Effector CD4-positive, alpha-beta T cell (primary cell): ENCODE measurements around the gene CAGE1.

Experiments
- DNase-seq: peaks from one replicate; pipeline ENCODE4 v3.0.0-alpha.2; 2020
- total RNA-seq: gene quantifications from one replicate; lab custom pipeline; 2026; lab: John Stamatoyannopoulos, UW

Gene CAGE1
- 6.8 reads per million, percentile 25 among the genes with 10 or more reads in this experiment for total RNA-seq

DNA sequence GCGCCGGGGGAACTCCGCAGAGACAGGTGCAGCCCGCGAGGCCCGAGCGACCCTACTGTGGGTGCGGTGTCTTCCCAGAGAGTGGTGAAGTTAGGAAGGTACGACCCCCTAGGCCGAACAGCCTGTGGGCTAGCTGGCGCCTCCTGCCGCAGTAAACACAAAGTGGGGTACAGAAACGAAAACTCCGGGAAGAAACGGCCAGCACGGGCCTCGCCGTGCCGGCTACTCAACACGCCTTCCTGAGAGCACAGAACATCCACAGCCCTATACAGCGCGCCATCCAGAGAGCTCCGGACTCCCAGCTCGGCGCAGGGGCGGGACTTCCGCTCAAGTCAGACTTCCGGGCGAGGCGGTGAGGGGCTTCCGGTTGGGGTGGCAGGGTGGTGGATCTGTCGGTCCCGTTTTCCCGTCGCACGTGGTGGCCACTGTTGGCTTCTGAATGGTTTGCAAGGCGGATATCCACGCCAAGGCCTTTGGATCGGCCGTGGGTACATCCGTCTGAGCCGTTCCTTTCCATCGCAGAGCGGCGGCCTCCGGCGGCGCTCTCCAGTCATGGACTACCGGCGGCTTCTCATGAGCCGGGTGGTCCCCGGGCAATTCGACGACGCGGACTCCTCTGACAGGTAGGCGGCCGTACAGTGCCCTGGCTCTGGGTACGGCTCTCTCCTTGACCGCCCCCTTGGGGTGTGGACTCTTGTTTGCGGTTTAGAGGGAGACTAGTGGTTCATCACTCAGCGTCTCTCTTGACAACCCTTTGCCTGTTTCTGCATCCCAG lies at the start of gene CAGE1, which contains the start of gene RIOK1:
Gene CAGE1 (minus strand): TSS at position 292 of the 775 bp plus-strand sequence. CDS start 2,569 bp downstream, outside the sequence.
Gene RIOK1 (plus strand): TSS at position 358 of the 775 bp plus-strand sequence. CDS start 195 bp downstream, at position 553.
- peak; percentile 92 for DNase-seq

DNA sequence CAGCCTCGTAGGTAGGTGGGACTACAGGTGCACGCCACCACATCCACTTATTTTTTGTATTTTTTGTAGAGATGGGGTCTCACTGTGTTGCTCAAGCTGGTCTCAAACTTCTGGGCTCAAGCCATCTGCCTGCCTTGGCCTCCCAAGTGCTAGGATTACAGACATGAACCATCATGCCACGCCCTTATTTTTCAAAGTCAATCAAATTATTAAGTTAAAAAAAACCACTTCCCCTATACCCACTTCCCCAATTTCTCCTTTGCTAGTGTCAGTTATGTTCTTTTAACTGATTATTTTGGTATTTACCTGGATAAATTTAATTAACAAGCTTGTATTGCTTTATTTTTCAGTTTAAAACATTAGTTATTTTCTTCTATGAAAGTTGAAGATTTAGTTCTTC lies 49.7 kb upstream of the CAGE1 start:
- no peak for DNase-seq

DNA sequence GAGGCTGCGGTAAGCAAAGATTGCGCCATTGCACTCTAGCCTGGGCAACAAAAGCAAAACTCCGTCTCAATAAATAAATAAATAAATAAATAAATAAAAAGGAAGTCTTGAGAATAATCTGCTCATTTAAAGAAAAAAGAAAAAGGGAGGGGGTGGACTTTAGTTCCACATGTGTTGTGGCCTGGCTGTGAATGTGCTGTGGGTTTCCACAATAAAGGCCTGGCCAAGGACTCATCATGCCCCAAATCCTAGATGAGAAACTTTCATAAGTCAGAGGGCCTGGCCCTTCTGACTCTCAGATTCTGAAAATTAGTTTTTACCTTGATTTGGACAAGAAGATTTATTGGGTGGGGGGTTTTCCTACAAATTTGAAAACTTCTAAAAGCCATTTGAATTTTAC lies 48.5 kb upstream of the CAGE1 start:
- no peak for DNase-seq

DNA sequence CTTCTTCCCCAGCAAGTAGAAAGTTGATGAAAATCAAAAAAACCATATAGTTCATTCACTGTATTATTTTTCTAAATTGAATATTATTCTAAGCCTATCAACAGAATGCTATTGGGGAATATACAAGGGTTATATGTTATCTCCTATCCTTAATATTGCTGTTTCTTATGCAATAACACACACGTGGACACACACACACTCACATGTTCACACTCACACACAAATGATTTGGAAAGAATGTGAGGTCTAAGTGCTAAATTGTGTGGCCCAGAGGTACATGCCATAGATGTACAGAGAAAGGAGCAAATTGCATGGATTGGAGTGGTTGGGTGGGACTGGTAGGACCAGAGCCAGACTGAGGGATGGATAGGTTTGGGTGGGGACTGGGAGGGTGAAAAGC lies 45.1 kb upstream of the CAGE1 start:
- DNase-seq: no peak

DNA sequence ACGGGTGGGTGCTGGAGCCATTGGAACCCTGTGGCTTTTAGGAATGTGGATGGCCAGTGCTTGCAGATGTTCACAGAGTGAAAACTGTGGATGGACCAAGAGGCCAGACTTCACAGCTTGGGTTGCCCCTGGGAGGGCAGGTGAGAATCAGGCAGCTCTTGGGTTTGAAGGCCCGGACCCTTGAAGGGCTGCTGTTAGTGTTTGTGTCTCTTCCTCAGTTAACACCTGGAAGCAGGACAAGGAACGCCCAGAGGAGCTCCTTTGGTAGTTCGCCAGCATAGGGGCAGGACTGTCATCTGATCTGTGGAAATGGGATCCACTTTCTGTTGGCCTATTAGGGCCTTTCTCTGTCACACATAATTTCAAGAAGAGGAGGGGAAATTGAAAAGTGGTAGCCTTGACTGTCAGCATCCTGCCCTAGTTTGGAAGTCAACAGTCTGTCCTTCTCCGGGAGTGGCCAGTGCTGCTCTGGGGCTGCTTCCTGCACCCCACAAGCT lies 43.6 kb upstream of the CAGE1 start:
- no peak for DNase-seq

DNA sequence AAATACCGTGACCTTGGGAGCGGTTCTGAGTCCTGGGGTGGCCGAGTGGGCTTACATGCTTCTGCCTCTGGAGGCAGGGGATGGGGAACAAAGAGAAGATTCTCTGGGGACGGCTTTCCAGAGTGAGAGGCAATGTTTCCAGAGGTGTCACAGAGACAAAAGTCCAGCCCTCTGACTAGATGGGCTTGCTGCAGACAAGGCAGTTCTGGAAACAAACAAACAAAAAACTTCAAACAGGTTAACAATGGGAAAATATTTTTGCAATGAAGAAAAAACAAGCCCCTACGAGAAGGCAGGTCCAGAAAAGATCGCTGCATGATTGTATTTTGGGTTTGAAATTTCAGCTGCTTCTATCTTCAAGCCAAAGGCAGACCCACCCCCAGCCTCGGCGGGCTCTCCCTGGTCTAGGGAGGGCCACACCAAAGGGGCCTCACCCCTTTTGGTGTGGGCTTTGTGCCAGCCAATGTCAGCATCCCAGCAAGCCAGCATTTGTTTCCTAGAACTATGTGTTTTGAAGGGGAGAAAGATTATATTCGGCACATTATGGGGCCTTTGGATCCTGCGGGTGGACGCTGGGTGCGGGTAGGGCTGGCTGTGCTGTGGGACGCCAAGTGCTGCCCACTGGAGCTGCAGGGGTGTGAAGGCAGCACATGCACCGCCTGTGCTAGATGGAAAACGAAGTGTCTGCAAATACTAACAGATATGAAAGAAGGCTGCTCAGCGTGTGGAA lies 43.0 kb upstream of the CAGE1 start:
- no peak for DNase-seq

DNA sequence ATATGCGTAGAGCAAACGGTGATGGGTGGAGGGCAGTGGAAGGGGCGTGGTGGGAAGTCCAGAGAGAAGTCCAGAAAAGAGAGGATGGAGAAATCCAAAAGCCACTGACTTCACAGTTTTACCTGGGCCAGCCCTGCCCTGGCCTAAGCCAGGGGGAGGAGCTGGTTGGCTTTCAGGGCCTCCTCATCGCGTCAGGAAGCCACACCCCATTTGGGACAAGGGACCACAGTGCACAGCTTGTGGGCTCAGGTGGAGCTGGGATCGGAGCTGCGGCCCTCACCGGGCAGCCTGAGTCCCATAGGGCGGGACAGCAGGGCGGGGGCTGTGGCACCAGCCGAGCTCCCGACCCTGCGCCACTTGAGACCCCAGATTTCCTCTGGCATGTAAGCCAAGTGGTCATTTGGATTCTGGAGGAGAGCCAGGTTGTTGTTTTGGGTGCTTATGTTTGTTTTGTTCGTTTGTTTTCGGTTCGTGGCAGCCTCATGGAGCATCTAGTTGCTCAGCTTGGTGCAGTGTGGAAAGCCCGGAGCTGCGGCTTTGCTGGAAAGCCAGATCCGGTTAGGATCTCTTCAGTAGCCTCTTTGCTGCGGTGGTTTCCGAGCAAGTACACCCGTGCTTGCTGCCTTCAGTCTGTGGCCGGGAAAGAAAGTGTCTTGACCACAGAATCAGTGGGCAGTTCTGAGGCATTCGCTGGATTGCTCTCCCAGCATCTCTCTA lies 42.3 kb upstream of the CAGE1 start:
- no peak for DNase-seq

DNA sequence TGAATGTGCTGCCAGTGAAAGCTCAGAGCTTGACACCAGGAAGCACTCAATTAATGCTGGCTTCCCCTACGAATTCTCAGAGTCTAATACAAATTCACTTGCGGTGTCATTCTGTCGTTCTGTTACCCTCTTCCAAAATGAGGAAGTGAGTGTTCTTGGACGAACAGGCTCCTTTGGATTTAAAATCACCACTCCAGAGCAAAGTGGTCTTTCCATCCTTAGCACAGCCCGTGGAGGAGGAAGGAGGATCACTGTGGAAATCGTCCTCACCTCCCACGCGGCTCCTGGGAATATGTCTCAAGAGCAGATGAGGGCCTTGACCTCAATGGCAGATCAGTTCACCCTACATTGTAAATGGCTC lies 41.8 kb upstream of the CAGE1 start:
- no peak for DNase-seq

DNA sequence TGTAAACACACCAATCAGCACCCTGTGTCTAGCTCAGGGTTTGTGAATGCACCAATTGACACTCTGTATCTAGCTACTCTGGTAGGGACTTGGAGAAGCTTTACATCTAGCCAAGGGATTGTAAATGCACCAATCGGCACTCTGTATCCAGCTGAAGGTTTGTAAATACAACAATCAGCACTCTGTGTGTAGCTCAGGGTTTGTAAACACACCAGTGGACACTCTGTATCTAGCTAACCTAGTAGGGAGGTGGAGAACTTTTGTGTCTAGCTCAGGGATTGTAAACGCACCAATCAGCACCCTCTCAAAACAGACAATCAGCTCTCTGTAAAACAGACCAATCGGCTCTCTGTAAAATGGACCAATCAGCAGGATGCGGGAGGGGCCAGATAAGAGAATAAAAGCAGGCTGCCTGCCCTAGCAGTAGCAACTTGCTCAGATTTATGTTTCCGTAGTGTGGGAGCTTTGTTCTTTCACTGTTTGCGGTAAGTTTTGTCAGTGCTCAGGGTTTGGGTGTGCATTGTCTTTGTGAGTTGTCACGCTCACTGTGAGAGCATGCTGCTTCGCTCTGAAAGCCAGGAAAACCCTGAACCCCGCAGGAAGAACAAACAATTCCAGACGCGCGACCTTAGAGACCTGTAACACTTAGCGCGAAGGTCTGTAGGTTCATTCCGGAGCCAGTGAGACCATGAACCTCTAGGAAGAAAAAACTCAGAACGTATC lies 37.1 kb upstream of the CAGE1 start:
- no peak for DNase-seq

DNA sequence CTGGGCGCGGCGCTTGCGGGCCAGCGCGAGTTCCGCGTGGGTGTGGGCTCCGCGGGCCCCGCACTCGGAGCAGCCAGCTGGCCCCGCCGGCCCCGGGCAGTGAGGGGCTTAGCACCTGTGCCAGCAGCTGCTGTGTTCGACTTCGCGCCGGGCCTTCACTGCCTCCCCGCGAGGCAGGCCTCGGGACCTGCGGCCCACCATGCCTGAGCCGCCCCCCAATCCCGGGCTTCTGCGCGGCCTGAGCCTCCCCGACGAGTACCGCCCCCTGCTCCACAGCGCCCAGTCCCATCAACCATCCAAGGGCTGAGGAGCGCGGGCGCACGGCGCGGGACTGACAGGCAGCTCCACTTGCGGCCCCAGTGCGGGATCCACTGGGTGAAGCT lies 36.3 kb upstream of the CAGE1 start:
- DNase-seq: no peak

DNA sequence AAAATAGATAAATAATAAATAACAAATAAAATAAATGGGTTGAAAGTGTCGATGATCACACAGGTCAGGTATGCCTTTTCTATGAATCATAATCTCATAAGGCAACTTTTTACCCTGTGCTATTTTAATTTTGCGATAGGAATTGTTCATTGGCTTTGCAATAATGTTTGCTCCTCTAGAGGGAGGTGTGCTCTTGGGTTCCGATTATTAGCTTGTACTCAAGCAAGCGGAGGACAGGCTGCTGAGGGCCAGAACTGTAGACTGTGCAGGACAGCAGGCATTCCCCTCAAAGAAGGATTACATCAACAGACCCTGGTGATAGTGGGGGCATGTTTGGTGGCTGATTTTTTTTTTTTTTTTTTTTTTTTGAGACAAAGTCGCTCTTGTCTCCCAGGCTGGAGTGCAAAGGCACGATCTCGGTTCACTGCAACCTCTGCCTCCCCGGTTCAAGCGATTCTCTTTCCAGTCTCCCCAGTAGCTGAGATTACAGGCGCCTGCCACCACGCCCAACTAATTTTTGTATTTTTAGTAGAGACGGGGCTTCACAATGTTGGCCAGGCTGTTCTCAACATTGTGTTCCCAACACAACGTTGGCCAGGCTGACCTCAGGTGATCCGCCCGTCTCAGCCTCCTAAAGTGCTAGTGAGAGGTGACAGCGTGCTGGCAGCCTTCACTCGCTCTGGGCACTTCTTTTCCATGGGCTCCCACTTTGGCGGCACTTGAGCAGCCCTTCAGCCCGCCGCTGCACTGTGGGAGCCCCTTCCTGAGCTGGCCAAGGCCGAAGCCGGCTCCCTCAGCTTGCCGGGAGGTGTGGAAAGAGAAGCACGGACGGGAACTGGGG lies 35.6 kb upstream of the CAGE1 start:
- no peak for DNase-seq

DNA sequence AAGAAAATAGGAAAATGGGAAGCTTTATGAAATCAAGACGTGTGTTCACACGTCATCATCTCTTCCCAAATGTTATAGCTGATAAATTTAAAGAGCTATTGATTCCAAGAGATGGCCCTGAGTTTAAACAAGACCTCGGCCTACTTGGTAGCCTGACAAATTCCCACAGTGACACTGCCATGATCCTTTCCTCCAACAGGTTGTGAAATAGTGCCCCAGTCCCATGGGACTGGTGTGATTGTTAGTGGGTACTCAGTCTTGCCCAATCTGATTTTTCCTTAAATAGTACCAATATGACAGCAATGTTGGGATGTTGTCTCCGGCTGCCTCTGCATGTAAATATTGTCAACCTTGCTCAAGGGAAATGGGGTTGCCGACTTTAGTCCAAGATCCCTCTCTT lies 34.5 kb upstream of the CAGE1 start:
- no peak for DNase-seq

DNA sequence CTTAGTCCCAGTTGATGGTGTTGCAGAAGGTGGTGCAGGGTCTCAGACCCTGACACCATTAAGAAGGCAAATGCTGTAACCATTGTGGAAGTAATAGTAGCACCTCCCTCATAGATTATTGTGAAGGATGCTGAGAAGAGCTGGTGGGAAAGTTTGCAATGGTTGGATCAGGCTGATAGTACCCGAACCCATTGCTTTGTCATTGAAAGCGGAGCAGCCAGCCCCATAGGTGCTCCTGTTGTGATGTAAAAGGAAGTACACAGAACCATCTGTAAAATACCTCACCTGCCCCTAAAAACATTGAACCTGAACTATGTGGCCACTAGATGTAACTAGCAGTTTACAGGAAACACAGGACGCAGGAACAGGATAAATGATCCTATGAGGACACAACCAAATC lies 31.5 kb upstream of the CAGE1 start:
- no peak for DNase-seq

DNA sequence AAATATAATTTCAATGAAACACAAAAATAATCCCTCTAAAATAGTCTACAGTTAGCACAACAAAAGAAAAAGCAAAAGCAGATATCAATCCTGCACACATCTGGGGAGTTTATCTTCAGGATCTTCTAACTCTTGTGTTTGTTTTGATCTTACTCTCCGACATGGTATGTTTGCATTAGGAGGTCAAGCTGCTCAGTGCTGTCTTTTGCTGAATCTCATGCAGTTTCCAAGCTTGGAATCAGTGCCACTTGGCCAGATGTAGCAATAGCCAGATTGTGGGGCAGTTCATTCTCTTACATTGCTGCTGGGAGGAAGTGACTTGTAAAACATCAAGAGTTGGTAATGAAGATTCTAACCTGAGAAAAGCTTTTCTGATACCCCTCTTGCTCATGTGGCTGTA lies 29.5 kb upstream of the CAGE1 start:
- DNase-seq: no peak

DNA sequence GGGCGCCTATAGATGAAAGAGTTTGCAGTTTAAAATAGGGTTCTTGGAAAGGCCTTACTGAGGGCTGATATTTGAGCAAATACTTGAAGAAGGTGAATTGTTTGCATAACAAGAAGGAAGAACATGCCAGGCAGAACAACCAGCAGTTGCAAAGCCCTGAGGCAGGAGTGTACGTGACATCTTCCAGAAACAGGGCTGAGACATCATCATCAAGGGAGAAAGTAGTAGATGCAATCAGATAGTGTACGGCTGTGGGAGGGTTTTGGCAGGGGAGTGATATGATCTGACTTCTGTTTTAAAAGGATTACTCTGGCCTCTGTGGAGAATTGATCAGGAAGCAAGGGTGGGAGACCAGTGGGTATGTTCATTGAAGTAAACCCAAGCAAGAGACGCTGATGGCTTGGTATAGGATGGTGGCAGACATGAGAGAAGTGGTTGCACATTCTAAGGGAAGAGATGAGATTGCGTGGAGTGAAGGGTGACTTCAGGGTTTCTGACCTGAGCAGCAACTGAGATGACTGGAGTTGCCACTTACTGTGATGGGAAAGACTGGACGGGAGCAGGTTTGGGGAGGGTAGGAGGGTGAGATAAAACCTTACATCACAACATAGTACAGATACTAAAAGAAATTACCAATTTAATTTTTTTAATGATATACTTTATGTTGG lies 28.8 kb upstream of the CAGE1 start:
- no peak for DNase-seq

DNA sequence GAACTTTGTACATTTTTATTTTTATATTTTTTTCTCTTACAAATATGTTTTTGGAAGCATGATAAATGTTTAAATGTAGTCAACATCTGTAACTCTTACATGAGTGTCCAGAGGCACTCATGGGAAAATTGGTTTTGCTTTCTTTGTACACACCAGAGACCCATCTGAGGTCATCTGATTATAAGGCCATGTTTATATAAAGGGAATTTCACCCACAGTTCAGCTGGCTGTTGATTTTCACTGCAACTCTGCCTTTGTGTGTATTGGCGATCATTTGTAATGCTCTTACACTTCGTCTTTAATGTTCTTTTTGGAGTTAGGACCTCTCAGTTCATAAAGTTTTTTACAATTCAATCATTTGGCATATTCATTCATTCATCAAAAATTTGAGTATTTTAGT lies 28.1 kb upstream of the CAGE1 start:
- no peak for DNase-seq

DNA sequence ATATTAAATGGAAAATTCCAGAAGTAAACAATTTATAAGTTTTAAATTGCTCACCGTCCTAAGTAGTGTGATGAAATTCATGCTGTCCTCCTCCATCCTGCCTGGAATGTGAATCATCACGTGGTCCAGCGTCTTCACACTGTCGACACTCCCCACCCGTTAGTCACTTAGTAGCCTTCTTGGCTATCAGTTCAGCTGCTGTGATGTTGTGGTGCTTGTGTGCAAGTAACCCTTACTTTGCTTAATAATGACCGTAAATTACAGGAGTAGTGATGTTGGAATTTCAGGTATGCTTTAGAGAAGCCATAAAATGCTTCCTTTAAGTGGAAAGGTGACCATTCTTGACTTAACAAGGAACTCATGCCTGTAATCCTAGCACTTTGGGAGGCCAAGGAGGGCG lies 25.3 kb upstream of the CAGE1 start:
- no peak for DNase-seq

DNA sequence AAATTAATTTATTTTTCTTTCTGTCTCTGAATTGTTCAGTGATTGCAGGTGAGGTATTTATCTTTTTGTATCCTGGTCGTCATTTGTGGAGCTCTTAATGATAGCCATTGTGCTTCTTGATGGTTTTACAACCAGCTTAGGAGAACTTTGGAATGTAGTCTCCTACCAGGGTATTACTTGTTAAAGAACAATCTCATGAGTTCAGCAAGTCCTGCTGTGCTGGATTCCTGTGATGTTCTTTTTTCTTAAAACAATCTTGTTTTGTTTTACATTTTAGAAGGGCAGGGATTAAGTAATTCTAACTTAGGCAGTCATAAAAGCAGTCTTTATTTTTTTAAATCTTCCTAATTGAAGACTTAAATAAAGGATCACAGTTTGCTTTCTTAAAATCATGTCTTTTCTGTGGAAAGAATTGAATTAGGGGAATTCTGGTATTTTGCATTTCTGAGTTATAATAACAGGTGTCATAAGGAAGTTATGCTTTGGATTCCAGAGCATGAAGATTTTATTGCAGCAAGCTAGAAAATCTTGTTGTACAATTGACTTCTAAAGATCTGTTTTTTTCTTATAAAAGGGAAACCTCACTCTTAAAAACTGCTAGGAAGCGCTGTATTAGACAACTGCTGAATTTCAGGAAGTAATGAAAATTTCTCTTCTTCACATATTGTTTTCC lies 23.7 kb upstream of the CAGE1 start:
- DNase-seq: no peak

DNA sequence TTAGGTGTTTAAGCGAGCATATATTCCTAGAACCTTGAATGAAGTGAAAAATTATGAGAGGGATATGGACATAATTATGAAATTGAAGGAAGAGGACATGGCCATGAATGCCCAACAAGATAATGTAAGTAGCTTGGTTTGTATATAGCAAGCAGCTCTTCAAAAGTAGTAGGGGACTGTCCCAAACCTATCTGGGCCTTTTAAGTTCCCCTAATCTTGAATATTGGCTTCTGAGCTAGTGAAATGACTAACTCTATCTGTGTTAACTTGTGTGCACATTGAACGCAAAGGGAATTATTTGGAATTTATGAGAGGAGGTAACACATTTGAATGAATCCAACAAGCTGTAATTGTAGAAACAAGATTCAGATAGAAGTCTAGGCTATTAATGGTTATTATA lies 21.8 kb upstream of the CAGE1 start:
- DNase-seq: no peak

DNA sequence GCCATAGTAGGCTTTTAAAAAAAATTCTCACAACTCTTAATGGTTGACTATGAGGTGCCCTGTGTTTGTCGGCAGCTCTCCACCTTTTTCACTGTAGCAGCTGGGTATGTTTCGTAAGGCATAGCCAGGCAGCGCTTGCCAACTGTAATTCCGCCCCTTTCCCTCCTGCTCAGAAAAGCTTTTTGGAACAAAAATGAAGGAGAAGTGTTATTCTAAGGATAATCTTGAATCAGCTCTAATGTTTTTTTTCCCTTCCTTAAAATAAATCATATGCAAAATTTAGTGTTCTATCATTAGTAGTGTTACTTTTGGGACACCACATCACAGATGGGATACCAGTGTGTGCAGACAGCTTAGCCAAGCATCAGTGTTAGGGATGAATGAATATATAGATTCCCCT lies 21.3 kb upstream of the CAGE1 start:
- no peak for DNase-seq

DNA sequence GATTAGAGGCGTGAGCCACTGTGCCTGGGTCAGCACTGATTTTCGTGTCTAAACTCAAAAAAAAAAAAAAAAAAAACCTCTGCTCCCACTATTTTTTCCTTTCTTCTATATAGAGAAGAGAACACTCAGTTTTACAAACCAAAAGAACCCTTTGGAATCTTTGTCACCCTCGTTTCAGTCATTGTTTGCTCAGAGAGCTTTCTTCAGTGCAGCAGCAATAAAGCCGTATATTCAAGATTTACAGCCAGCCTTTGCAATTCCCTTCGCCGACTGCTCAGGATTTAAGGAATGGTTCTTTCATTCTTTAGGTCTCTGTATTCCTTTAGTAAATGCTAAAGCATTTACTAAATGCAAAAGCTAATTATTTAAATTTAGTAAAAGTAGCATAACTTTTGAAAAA lies 20.2 kb upstream of the CAGE1 start:
- DNase-seq: no peak
